Ishikawa (cell line): ENCODE data around the gene UBXN10.

ENCODE experiments used
- CEBPB ChIP-seq: IDR thresholded peaks from 2 replicates; pipeline ENCODE4 v1.6.1; 2012
- CREB1 ChIP-seq: IDR thresholded peaks from 2 replicates; pipeline ENCODE4 v1.6.1; 2012; ENCODE audit warnings: low read depth
- EGR1 ChIP-seq: IDR thresholded peaks from 2 replicates; pipeline ENCODE4 v1.6.1; 2012
- EP300 ChIP-seq: IDR thresholded peaks from 2 replicates; pipeline ENCODE4 v1.6.1; 2012; ENCODE audit warnings: borderline replicate concordance
- FOXM1 ChIP-seq: IDR thresholded peaks from 2 replicates; pipeline ENCODE4 v1.6.1; 2012; ENCODE audit warnings: low read depth, borderline replicate concordance
- NFIC ChIP-seq: IDR thresholded peaks from 2 replicates; pipeline ENCODE4 v1.6.1; 2012
- RAD21 ChIP-seq: IDR thresholded peaks from 2 replicates; pipeline ENCODE4 v1.6.1; 2012; ENCODE audit warnings: low read depth
- TAF1 ChIP-seq: IDR thresholded peaks from 2 replicates; pipeline ENCODE4 v1.6.1; 2012; ENCODE audit warnings: low read depth, mild to moderate bottlenecking
- TCF12 ChIP-seq: IDR thresholded peaks from 2 replicates; pipeline ENCODE4 v1.6.1; 2012; ENCODE audit warnings: low read depth
- TEAD4 ChIP-seq: IDR thresholded peaks from 2 replicates; pipeline ENCODE4 v1.6.1; 2012
- YY1 ChIP-seq: IDR thresholded peaks from 2 replicates; pipeline ENCODE4 v1.6.1; 2012; ENCODE audit warnings: low read depth
- ZBTB7A ChIP-seq: IDR thresholded peaks from 2 replicates; pipeline ENCODE4 v1.6.1; 2012; ENCODE audit warnings: low read depth
- TF ChIP-seq, protein P1 (sequence below): IDR thresholded peaks from 2 replicates; pipeline ENCODE4 v1.6.1; 2012; ENCODE audit warnings: low read depth, mild to moderate bottlenecking
- TF ChIP-seq, protein P2 (sequence below): IDR thresholded peaks from 2 replicates; pipeline ENCODE4 v1.6.1; 2012
- TF ChIP-seq, protein P3 (sequence below): IDR thresholded peaks from 2 replicates; pipeline ENCODE4 v1.6.1; 2012

Gene UBXN10

DNA sequence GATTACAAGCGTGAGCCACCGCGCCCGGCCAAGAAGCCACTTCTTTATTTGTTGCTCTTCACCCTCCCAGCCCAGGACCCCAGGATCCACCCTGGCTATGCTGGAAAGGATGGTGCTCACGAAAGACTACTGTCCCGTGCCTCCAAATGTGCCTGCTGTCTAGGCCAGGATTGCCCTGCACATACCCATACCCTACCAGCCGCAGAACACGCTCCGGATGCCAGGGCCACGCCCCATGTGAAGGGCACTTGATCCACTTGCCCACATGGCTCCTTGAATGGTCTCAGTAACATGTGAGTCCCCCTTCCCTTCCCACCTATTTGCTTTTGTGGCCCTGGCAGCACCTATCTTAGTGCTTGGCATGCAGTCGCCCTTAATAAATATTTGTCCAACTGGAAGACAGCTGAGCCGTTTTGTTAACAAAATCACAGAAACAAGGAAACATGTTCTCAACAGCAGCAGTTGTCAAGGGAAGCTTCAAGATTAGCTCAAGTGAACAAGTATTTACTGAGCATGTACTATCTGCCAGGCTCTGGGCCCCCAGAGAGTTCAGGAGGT is 13.8 kb upstream of the UBXN10 start:
- TF ChIP-seq FOXM1 (no peak), TAF1 (no peak), YY1 (no peak), TCF12 (no peak)

DNA sequence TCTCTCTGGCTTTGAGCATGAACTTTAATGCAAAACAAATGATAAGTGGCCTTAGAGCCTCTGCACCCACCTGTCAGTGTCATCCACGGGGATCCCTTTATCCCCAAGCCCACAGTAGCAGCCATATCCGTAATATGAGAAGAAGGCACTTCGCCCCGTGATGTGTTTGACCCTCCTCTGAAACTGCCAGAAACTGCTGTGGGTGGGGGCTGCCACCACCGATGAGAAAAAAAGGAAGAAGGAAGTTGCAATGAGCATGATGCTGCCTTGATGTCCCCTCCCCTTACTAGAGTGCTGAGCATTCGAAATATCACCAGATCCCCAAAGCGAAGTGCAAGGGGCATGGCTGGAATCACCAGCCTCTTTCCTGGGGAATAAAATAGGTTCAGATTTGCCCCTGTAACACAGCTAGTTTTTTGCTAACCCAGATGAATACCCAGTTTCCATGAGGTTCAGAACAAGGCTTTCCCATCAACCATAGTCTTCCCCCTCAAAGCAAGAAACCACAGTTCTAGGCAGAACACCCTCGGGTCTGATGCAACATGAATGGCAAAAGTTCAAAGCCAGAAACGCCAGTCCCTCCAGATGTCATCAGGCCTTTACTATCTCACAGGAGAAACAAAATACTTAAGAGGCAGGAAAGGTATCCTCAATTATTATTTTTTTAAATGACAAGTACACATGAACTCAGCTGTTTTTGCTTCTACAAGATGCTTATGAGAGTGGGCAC is 10.8 kb upstream of the UBXN10 start:
- TF ChIP-seq TEAD4, result no peak
- no peak for TF ChIP-seq EGR1
- TF ChIP-seq YY1, result no peak
- no peak for TF ChIP-seq CREB1
- TF ChIP-seq, protein P1, sequence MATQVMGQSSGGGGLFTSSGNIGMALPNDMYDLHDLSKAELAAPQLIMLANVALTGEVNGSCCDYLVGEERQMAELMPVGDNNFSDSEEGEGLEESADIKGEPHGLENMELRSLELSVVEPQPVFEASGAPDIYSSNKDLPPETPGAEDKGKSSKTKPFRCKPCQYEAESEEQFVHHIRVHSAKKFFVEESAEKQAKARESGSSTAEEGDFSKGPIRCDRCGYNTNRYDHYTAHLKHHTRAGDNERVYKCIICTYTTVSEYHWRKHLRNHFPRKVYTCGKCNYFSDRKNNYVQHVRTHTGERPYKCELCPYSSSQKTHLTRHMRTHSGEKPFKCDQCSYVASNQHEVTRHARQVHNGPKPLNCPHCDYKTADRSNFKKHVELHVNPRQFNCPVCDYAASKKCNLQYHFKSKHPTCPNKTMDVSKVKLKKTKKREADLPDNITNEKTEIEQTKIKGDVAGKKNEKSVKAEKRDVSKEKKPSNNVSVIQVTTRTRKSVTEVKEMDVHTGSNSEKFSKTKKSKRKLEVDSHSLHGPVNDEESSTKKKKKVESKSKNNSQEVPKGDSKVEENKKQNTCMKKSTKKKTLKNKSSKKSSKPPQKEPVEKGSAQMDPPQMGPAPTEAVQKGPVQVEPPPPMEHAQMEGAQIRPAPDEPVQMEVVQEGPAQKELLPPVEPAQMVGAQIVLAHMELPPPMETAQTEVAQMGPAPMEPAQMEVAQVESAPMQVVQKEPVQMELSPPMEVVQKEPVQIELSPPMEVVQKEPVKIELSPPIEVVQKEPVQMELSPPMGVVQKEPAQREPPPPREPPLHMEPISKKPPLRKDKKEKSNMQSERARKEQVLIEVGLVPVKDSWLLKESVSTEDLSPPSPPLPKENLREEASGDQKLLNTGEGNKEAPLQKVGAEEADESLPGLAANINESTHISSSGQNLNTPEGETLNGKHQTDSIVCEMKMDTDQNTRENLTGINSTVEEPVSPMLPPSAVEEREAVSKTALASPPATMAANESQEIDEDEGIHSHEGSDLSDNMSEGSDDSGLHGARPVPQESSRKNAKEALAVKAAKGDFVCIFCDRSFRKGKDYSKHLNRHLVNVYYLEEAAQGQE, result no peak
- TF ChIP-seq, protein P2, sequence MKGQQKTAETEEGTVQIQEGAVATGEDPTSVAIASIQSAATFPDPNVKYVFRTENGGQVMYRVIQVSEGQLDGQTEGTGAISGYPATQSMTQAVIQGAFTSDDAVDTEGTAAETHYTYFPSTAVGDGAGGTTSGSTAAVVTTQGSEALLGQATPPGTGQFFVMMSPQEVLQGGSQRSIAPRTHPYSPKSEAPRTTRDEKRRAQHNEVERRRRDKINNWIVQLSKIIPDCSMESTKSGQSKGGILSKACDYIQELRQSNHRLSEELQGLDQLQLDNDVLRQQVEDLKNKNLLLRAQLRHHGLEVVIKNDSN, result no peak
- TF ChIP-seq CEBPB, result no peak
- no peak for TF ChIP-seq FOXM1
- TF ChIP-seq, protein P3, sequence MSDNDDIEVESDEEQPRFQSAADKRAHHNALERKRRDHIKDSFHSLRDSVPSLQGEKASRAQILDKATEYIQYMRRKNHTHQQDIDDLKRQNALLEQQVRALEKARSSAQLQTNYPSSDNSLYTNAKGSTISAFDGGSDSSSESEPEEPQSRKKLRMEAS, result no peak
- no peak for TF ChIP-seq ZBTB7A
- TF ChIP-seq RAD21, result no peak
- no peak for TF ChIP-seq TCF12
- no peak for TF ChIP-seq NFIC
- no peak for TF ChIP-seq TAF1
- TF ChIP-seq EP300, result no peak

DNA sequence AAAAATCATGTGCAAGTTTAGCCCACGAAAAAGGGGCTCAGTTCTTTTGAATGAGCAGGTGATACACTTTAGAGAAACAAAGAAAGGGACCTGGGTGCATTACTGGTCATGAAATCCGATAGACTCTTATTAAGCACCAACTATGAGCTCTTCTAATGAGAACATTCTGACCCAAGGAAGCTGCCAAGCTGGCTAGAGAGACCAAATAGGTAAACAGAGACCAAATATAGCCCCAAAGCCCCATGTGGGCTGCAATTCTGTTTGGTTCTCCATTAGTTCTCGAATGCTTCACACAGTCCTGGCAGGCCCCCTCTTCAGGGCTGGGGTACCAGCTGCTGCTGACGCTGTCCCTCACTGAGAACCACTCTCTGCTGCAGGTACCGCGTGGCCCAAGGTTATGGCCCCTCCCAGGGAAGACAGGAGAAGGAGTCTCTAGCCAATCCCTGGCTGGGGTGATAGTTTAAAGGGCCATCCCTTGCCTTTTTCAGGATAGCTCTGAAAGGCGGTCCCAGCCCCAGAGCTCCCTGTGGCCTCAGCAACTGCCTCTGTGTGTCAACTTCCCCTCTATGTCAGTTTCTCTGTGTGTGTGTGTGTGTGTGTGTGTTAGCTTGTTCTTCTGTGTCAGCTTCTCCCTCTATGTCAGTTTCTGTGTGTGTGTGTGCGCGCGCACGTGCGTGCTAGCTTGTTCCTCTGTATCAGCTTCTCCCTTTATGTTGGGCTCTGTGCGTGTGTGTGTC is 7.1 kb upstream of the UBXN10 start:
- TF ChIP-seq, protein P3, result no peak
- TF ChIP-seq CEBPB (no peak), EGR1 (no peak), ZBTB7A (no peak), RAD21 (no peak), TCF12 (no peak), TAF1 (no peak)
- TF ChIP-seq, protein P1, result no peak

DNA sequence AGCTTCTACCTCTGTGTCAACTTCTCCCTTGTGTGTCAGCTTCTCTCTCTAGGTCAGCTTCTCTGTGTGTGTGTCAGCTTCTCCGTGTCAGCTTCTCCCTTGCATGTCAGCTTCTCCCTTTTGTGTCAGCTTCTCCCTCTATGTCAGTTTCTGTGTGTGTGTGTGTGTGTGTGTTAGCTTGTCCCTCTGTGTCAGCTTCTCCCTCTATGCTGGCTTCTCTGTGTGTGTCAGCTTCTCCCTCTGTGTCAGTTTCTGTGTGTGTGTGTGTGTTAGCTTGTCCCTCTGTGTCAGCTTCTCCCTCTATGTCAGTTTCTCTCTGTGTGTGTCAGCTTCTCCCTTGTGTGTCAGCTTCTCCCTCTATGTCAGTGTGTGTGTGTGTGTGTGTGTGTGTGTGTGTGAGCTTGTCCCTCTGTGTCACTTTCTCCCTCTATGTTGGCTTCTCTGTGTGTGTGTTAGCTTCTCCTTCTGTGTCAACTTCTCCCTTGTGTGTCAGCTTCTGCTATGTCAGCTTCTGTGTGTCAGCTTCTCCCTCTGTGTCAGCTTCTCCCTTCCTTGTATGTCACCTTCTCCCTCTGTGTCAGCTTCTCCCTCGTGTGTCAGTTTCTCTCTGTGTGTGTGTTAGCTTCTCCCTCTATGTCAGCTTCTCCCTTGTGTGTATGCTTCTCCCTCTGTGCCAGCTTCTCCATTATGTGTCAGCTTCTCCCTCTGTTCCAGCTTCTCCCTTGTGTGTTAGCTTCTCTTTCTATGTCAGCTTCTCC is 6.3 kb upstream of the UBXN10 start:
- no peak for TF ChIP-seq CREB1
- no peak for TF ChIP-seq YY1
- TF ChIP-seq ZBTB7A, result no peak
- TF ChIP-seq, protein P2, result no peak
- TF ChIP-seq TCF12, result no peak
- no peak for TF ChIP-seq FOXM1
- TF ChIP-seq NFIC, result no peak
- TF ChIP-seq TEAD4, result no peak
- TF ChIP-seq, protein P1, result no peak
- TF ChIP-seq EP300, result no peak
- TF ChIP-seq, protein P3, result no peak
- no peak for TF ChIP-seq CEBPB
- TF ChIP-seq TAF1, result no peak
- TF ChIP-seq RAD21, result no peak
- no peak for TF ChIP-seq EGR1
